ENCODE results near the gene FBXO36. TPM values are rescaled to one million over a fixed set of nuclear protein-coding genes. Genes with fewer than 3 reads are reported as not detected.
A peak's percentile ranks its signal among the peaks of the same experiment; 100 is the strongest.
"Not testable (repeated sequence)": the region's sequence is repeated elsewhere in the genome, so short reads cannot be mapped to it uniquely, and the experiment has no call there.

FBXO36 gene
- total and polyA plus RNA-seq, 10 donors: 0.36 to 2.6 (median 1.0) TPM

DNA sequence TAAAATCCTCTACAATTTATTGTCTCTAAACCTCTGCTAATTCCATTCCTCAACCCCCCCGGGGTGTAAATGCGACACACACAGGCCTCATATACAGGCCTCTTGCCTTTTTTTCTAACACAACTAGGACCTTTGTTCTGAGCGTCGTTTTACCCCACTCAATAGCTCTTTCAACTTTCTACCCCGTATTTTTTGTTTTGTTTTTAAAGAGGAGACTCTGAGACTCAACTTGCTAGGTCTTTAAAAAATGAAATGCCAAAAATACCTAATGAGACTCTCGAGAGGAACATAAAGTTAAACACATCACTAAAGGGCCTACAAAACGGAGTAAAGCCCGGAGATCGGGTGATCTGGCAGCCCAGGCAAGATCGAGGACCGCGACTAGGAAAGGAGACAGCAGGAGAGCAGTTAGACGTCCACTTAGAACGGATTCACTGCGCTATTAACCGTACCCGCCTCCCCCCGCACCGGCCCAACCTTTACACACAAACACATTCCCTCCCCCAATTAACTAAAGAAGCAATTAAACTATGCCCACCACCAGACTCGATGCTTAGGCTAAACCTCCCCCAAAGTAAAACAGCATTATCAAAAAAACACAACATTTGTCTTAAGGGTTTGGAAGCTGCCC, 2.2 kb upstream of the FBXO36 start:
- peaks cover 0 to 25% (median 0%) of the 10 kb centered on the region in 6 donors for H3K36me3 ChIP-seq
- 5 to 11% (median 5%) methylated on average over 20 of the region's 20 CpGs for WGBS, 5 donors
- H3K9me3 ChIP-seq: no peaks in the 10 kb centered on the region
- DNase-seq: peak; percentile 78
- H3K4me1 ChIP-seq: peaks cover 14 to 77% (median 61%) of the 10 kb centered on the region in 6 donors
- H3K27ac ChIP-seq: peak overlapping the region; percentile 93 to 99 (median 98)
- peak overlapping the region; percentile 96 to 100 (median 100) for H3K4me3 ChIP-seq
- TF ChIP-seq POLR2A (IDR thresholded peaks at IDR 0.05) (no peak), POLR2AphosphoS5 (IDR thresholded peaks at IDR 0.05) (no peak)
- TF ChIP-seq, protein P1, sequence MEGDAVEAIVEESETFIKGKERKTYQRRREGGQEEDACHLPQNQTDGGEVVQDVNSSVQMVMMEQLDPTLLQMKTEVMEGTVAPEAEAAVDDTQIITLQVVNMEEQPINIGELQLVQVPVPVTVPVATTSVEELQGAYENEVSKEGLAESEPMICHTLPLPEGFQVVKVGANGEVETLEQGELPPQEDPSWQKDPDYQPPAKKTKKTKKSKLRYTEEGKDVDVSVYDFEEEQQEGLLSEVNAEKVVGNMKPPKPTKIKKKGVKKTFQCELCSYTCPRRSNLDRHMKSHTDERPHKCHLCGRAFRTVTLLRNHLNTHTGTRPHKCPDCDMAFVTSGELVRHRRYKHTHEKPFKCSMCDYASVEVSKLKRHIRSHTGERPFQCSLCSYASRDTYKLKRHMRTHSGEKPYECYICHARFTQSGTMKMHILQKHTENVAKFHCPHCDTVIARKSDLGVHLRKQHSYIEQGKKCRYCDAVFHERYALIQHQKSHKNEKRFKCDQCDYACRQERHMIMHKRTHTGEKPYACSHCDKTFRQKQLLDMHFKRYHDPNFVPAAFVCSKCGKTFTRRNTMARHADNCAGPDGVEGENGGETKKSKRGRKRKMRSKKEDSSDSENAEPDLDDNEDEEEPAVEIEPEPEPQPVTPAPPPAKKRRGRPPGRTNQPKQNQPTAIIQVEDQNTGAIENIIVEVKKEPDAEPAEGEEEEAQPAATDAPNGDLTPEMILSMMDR (IDR thresholded peaks at IDR 0.05 in 8 of 11, conservative IDR thresholded peaks at IDR 0.05 in 3 of 11): no peak
- intact Hi-C loops (cut with DNase I; ENCODE audit: low total_unique reads): no loop called here
- no peaks in the 10 kb centered on the region for H3K27me3 ChIP-seq (replicated peaks in 1 of 7)

DNA sequence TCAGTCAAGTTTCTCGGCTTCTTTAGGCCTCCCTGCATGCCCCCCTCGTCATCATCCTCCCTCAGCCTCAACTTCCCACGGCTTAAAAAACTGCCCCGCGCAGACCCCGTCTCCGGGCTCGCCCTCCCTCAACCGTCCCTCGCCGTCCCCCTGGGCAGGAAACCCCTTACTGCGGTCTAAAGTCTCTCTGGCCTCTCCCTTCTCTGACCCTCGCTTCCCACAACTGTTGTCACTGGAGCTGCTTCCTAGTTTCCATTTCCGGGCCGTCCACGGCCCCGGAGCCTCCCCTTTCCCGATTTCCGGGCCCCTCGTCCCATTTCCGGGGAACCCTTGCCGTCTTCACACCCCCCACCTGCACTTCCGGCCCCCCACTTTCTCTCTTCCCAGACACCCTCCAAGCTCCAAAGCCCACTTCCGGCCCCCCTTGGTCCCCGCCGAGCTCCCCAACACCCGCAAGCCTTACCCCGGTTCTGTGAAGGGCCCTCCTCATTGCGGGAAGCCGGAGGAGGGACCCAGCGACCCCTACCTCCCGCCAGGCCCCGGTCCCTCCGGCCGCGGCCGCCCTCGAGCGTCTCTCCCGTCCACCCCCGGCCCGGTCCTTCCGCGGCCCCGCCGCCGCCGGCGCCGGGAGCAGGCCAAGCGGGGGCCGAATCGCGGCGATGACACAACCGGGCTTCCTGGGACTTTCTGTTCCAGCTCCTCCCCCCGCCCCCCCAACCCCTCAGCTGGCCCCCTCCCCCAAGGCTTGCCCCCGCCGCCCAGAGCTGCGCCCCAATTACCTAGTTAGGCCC, 1.0 kb upstream of the FBXO36 start:
- intact Hi-C loops (cut with DNase I; ENCODE audit: low total_unique reads): no loop called here
- TF ChIP-seq POLR2A (IDR thresholded peaks at IDR 0.05) (no peak), POLR2AphosphoS5 (IDR thresholded peaks at IDR 0.05) (peak in 2 of 3 donors; percentile 13 to 31)
- TF ChIP-seq, protein P1 (IDR thresholded peaks at IDR 0.05 in 8 of 11, conservative IDR thresholded peaks at IDR 0.05 in 3 of 11): peak in 1 of 11 experiments; percentile 9
- peaks cover 14 to 65% (median 50%) of the 10 kb centered on the region in 6 donors for H3K4me1 ChIP-seq
- H3K9me3 ChIP-seq: no peaks in the 10 kb centered on the region
- H3K4me3 ChIP-seq: peak overlapping the region; percentile 96 to 100 (median 100)
- peak; percentile 92 for DNase-seq
- 0 to 1% (median 1%) methylated on average over 47 to 60 of the region's 60 CpGs for WGBS, 5 donors
- H3K27me3 ChIP-seq (replicated peaks in 1 of 7): no peaks in the 10 kb centered on the region
- peak overlapping the region; percentile 93 to 99 (median 98) for H3K27ac ChIP-seq
- H3K36me3 ChIP-seq: peaks cover 0 to 22% (median 0%) of the 10 kb centered on the region in 6 donors

DNA sequence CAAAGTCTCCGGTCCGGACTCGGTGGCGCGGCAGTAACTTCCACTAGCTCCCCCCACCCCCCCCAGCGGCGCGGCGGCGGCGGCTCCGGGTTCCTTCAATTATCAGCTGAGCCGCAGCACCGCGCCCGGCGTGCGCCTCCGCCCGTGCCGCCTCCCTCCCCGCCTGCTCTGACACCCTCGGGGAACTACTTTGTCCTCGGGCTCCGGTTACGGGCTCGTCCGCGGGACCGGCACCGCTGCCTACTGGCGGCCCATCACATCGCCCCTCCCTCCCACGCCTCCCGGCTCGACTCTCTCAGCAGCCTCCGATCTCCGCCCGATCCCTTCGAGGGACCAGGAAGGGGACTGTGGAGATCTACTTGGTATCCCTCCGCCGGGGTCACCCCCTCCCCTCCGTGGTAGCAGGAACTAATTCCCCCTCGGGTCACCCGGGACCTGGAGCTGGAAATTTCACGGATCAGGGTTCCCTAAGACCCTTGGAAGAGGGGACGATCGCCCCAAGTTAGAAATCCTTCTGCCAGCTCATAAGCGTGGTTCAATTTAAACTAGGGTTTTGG, 333 bp upstream of the FBXO36 start, which contains the start of gene TRIP12:
TSS of gene TRIP12 (minus strand) at position 118 of the 557 bp plus-strand sequence. CDS start 41,930 bp downstream, outside the sequence.
- Histone ChIP-seq H3K27ac (peak within 1 kb of the TSS; percentile 93 to 99 (median 98)), H3K9me3 (no peaks in the 10 kb centered on the region), H3K4me3 (peak within 1 kb of the TSS; percentile 96 to 100 (median 100)), H3K4me1 (peaks cover 14 to 58% (median 44%) of the 10 kb centered on the region in 6 donors), H3K27me3 (replicated peaks in 1 of 7) (no peaks in the 10 kb centered on the region), H3K36me3 (peaks cover 0 to 16% (median 0%) of the 10 kb centered on the region in 6 donors)
- peak in 1 of 3 donors; percentile 19 for TF ChIP-seq POLR2A (IDR thresholded peaks at IDR 0.05)
- TF ChIP-seq POLR2AphosphoS5 (IDR thresholded peaks at IDR 0.05): peak; percentile 79 to 88 (median 84)
- TF ChIP-seq, protein P1 (IDR thresholded peaks at IDR 0.05 in 8 of 11, conservative IDR thresholded peaks at IDR 0.05 in 3 of 11): peak in 1 of 11 experiments; percentile 3
- WGBS, 5 donors: 0 to 2% (median 1%) methylated on average over 24 to 49 of the region's 49 CpGs
- intact Hi-C loops (cut with DNase I; ENCODE audit: low total_unique reads): no loop called here
- peak; percentile 96 for DNase-seq

DNA sequence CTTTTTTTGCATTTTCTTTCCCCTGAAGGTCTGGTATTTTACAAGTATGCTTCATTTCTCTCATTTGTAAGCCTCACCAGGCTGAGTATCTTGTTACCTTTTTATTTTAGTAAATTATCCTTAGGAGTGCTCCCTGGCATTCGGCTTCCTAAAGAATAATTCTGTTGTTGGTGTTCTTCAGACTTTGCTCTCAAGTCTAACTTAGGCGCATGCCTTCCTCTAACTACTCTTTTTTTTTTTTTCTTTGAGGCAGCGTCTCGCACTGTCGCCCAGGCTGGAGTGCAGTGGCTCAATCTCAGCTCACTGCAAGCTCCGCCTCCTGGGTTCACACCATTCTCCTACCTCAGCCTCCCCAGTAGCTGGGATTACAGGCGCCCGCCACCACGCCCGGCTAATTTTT, 2.2 kb downstream of the FBXO36 start:
- H3K27me3 ChIP-seq (replicated peaks in 1 of 7); intact Hi-C loops (cut with DNase I; ENCODE audit: low total_unique reads); H3K9me3 ChIP-seq; H3K4me3 ChIP-seq; DNase-seq; H3K27ac ChIP-seq; H3K36me3 ChIP-seq: not testable (repeated sequence)
- peaks cover 11 to 33% (median 22%) of the 10 kb centered on the region in 6 donors for H3K4me1 ChIP-seq
- WGBS, 5 donors: 91 to 96% (median 94%) methylated on average over 10 of the region's 10 CpGs

Data from spleen (tissue), 11 donors.